ENCODE results near the gene MT2A. TPM values are rescaled to one million over a fixed set of nuclear protein-coding genes. Genes with fewer than 3 reads are reported as not detected.

The MT2A gene
- 100 to 1,000 TPM; 141 to 144 TPM for total RNA-seq

- Mint-ChIP-seq H3K4me3 (peak within 1 kb of the TSS; percentile 81), H3K27ac (peak within 1 kb of the TSS; percentile 94), H3K27me3 (no peaks in the 10 kb centered on the region), H3K9me3 (no peaks in the 10 kb centered on the region), H3K4me1 (ENCODE audit: low read depth) (peaks cover 56% of the 10 kb centered on the region), H3K36me3 (ENCODE audit: low read depth) (peaks cover 2% of the 10 kb centered on the region)
- CTCF ChIA-PET: interaction anchor here (1.3 to 1.7 kb wide), 3 partner anchors 8 to 93 kb away, joined by 4 to 5 read pairs (median 4); partner anchors contain the start of gene MT1E
- DNase-seq (peak; percentile 97), ATAC-seq (peak; percentile 77)
- POLR2A ChIA-PET: interaction anchor here (1.0 to 1.9 kb wide), 5 partner anchors 11 to 94 kb away, joined by 3 to 10 read pairs (median 3); partner anchors contain the start of gene MT1X
- intact Hi-C loops (cut with micrococcal nuclease): no loop called here
- TF ChIP-seq CTCF (IDR thresholded peaks at IDR 0.05): no peak
Observed at GRCh38 chr16:56608043-56608875, at the start of gene MT2A. TSS of gene MT2A (plus strand) at chr16:56608584. CDS start at chr16:56608656, 72 bp downstream.

- Mint-ChIP-seq H3K27me3 (peaks cover 5% of the 10 kb centered on the region), H3K4me3 (no peak overlapping the region), H3K9me3 (no peaks in the 10 kb centered on the region), H3K36me3 (ENCODE audit: low read depth) (no peaks in the 10 kb centered on the region), H3K4me1 (ENCODE audit: low read depth) (no peaks in the 10 kb centered on the region), H3K27ac (no peak overlapping the region)
- intact Hi-C loops (cut with micrococcal nuclease): no loop called here
- DNase-seq (no peak), ATAC-seq (no peak)
- no peak for TF ChIP-seq CTCF (IDR thresholded peaks at IDR 0.05)
- ChIA-PET CTCF (no interaction called here), POLR2A (no interaction called here)
Observed at GRCh38 chr16:56559109-56559508, 49.3 kb upstream of the MT2A start.

- no peak for ATAC-seq
- ChIA-PET POLR2A (no interaction called here), CTCF (interaction anchor here (0.8 to 2.1 kb wide), 2 partner anchors 11 to 142 kb away, joined by 3 to 6 read pairs; no protein-coding TSS in a partner anchor)
- no peak overlapping the region for H3K4me3 Mint-ChIP-seq
- TF ChIP-seq CTCF (IDR thresholded peaks at IDR 0.05): no peak
- intact Hi-C loops (cut with micrococcal nuclease): no loop called here
- no peaks in the 10 kb centered on the region for H3K4me1 Mint-ChIP-seq (ENCODE audit: low read depth)
- H3K27ac Mint-ChIP-seq: no peak overlapping the region
- H3K9me3 Mint-ChIP-seq: no peaks in the 10 kb centered on the region
- peaks cover 3% of the 10 kb centered on the region for H3K27me3 Mint-ChIP-seq
- no peaks in the 10 kb centered on the region for H3K36me3 Mint-ChIP-seq (ENCODE audit: low read depth)
- DNase-seq: no peak
Observed at GRCh38 chr16:56560447-56560846, 47.9 kb upstream of the MT2A start.

- ATAC-seq (no peak), DNase-seq (no peak)
- POLR2A ChIA-PET: no interaction called here
- Mint-ChIP-seq H3K36me3 (ENCODE audit: low read depth) (no peaks in the 10 kb centered on the region), H3K27ac (no peak overlapping the region), H3K4me3 (no peak overlapping the region), H3K9me3 (no peaks in the 10 kb centered on the region), H3K4me1 (ENCODE audit: low read depth) (no peaks in the 10 kb centered on the region), H3K27me3 (peaks cover 3% of the 10 kb centered on the region)
- CTCF ChIA-PET: interaction anchor here (0.8 to 2.1 kb wide), 2 partner anchors 12 to 141 kb away, joined by 3 to 6 read pairs; no protein-coding TSS in a partner anchor
- intact Hi-C loops (cut with micrococcal nuclease): no loop called here
- no peak for TF ChIP-seq CTCF (IDR thresholded peaks at IDR 0.05)
Observed at GRCh38 chr16:56561126-56561525, 47.3 kb upstream of the MT2A start.
